NT2/D1 (cell line): Measurements from ENCODE around the gene HIGD1C.

Source experiments
- DNase-seq: peaks from one replicate; pipeline ENCODE4 v3.0.0-alpha.2; 2011; ENCODE audit warnings: low read depth, low spot score
- H3K27me3 ChIP-seq: 2 replicates; pipeline ENCODE4 v1.6.0; 2011; ENCODE audit warnings: mild to moderate bottlenecking; ENCODE audit not compliant: insufficient read length, insufficient read depth
- H3K36me3 ChIP-seq: 2 replicates; pipeline ENCODE4 v1.6.1; 2011; ENCODE audit warnings: mild to moderate bottlenecking, low read length, mixed read lengths; ENCODE audit not compliant: insufficient read depth, insufficient read length
- H3K4me1 ChIP-seq: 2 replicates; pipeline ENCODE4 v1.5.1; 2011; ENCODE audit not compliant: insufficient read depth, insufficient read length
- H3K4me3 ChIP-seq: 2 replicates; pipeline ENCODE4 v1.5.1; 2011; ENCODE audit warnings: low read depth; ENCODE audit not compliant: insufficient read length
- H3K9ac ChIP-seq: 2 replicates; pipeline ENCODE4 v1.6.0; 2011; ENCODE audit warnings: low read depth; ENCODE audit not compliant: insufficient read length
- H3K9me3 ChIP-seq: 2 replicates; pipeline ENCODE4 v1.5.1; 2011; ENCODE audit warnings: mild to moderate bottlenecking, low read length; ENCODE audit not compliant: insufficient read depth
- SUZ12 ChIP-seq: IDR thresholded peaks from 2 replicates; pipeline ENCODE4 v1.6.1; 2011; ENCODE audit not compliant: insufficient read length, insufficient read depth; ENCODE audit errors: extremely low read depth
- YY1 ChIP-seq: IDR thresholded peaks from 2 replicates; pipeline ENCODE4 v1.6.1; 2011; ENCODE audit not compliant: insufficient read length, insufficient read depth
- ZNF274 ChIP-seq: IDR thresholded peaks from 2 replicates; pipeline ENCODE4 v1.6.1; 2011; ENCODE audit warnings: mild to moderate bottlenecking, low read depth, low read length

Gene HIGD1C

DNA sequence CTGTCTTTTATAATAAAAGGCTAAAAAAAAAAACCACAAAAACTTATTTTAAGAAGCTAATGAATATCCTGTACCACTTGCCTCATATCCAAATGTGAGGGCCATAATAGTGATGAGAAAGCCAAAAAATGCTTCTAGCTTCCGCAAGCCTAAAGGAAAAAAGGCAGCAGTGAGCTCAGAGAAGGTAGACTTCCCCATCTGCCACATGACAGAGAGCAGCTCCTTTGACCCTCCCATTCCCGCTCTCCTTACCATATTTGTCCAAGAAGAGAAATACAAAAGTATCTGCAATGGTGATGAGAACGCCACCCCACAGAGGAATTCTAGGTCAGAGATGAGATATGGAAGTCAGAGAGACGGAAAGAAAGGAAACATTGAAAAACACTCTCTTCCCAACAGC lies 46.7 kb downstream of the HIGD1C start:
- DNase-seq = no peak
- peaks cover 64% of the 10 kb centered on the region for H3K36me3 ChIP-seq
- no peak overlapping the region for H3K4me3 ChIP-seq
- no peaks in the 10 kb centered on the region for H3K9me3 ChIP-seq
- H3K9ac ChIP-seq = no peak overlapping the region
- no peaks in the 10 kb centered on the region for H3K27me3 ChIP-seq
- no peaks in the 10 kb centered on the region for H3K4me1 ChIP-seq
- TF ChIP-seq SUZ12 = no peak
- TF ChIP-seq YY1 = no peak
- TF ChIP-seq ZNF274 = no peak

DNA sequence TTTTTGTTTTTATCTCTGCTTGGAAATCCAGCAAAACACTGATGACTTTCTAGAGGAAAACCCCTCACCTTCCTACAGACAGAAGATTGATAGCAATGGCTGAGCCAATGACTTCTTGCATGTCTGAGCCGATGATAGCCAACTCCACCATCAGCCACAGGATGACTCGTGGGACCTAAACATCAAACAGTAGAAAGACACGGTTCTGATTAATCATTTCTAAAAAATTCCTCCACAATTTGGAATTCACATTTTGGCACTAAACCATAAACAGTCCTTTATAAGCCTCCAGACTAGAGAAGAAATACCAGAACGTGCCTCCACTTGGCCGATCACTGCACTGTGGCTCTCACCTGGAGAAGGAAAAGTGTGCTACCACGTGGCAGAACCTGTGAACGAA lies 47.9 kb downstream of the HIGD1C start:
- H3K4me3 ChIP-seq = no peak overlapping the region
- no peaks in the 10 kb centered on the region for H3K9me3 ChIP-seq
- DNase-seq = no peak
- no peak overlapping the region for H3K9ac ChIP-seq
- no peak for TF ChIP-seq ZNF274
- TF ChIP-seq SUZ12 = no peak
- TF ChIP-seq YY1 = no peak
- no peaks in the 10 kb centered on the region for H3K4me1 ChIP-seq
- peaks cover 63% of the 10 kb centered on the region for H3K36me3 ChIP-seq
- no peaks in the 10 kb centered on the region for H3K27me3 ChIP-seq

DNA sequence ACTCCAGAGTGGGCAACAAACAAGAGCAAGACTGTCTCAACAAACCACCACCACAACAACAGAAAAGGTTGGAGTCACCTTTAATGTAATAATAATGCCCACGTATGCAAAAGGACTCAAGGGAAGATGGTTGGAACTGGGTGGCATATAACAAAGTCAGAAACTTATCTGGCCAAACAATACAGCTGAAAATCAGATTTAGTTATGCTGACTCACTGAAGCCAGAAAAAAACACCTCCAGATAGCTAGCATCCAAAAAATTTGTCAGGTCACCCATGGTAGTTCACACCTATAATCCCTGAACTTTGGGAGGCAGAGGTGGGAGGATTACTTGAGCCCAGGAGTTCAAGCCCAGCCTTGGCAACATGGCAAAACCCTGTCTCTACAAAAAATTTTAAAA lies 49.5 kb downstream of the HIGD1C start:
- H3K36me3 ChIP-seq = peaks cover 57% of the 10 kb centered on the region
- no peak for DNase-seq
- no peaks in the 10 kb centered on the region for H3K9me3 ChIP-seq
- H3K4me1 ChIP-seq = no peaks in the 10 kb centered on the region
- H3K4me3 ChIP-seq = no peak overlapping the region
- TF ChIP-seq ZNF274 (no peak), SUZ12 (no peak), YY1 (no peak)
- H3K9ac ChIP-seq = no peak overlapping the region
- no peaks in the 10 kb centered on the region for H3K27me3 ChIP-seq

DNA sequence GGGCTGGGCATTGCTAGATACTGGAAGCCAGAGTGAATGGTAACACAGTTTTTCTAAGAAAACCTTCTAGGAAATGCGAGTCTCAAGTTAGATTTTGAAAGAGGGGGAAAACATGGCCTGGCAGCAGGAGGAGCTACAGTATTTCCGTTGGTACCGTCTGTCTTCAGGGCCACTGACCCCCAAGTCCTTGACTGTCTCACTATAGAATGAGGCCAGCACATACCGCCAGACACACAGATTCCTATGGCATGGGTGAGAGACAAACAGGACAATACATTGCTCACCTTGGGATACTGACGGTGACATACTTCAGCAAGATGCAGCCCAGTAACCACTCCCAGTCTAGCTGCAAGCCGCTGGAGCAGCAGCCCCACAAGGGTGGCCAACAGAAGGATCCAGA lies 52.2 kb downstream of the HIGD1C start:
- Histone ChIP-seq H3K4me1 (no peaks in the 10 kb centered on the region), H3K9ac (no peak overlapping the region), H3K4me3 (no peak overlapping the region), H3K9me3 (no peaks in the 10 kb centered on the region), H3K36me3 (peaks cover 56% of the 10 kb centered on the region), H3K27me3 (no peaks in the 10 kb centered on the region)
- no peak for TF ChIP-seq ZNF274
- no peak for TF ChIP-seq YY1
- DNase-seq = no peak

DNA sequence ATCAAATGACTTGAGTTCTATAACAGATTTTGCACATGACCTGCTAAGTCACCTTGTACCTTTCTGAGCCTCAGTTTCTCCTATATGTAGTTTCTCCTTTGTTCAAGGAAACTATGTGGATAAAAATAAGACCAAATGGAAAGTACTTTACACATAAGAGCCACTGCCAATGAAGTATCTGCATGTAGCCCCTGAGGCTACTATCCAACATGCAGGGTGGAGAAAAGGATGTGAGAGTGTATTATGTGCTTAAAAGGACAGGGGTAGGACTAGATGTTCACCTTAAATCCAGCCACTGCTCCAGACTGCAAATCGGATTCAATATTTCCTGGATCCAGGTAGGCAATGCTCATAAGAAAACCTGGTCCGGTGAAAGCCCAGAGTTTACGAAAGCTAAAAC lies 52.7 kb downstream of the HIGD1C start:
- H3K27me3 ChIP-seq = no peaks in the 10 kb centered on the region
- H3K9ac ChIP-seq = no peak overlapping the region
- no peak for TF ChIP-seq SUZ12
- TF ChIP-seq YY1 = no peak
- TF ChIP-seq ZNF274 = no peak
- H3K9me3 ChIP-seq = no peaks in the 10 kb centered on the region
- no peak overlapping the region for H3K4me3 ChIP-seq
- no peaks in the 10 kb centered on the region for H3K4me1 ChIP-seq
- no peak for DNase-seq
- H3K36me3 ChIP-seq = peaks cover 53% of the 10 kb centered on the region

DNA sequence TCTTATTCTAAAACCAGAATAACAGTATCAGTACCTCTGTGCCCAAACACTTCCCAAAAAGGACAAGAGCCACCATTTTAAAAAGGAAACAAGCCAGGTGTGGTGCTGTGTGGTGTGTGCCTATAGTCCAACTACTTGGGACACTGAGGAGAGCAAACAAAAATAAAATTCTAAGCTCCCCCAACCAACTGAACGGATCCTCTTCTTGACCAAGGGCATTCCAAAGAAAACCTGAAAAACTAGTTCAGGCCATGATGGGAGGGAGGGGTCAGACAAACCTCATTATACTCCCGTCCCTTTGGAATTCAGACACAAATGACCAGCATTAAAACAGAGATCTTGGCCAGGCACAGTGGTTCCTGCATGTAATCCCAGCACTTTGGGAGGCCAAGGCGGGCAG lies 53.3 kb downstream of the HIGD1C start:
- Histone ChIP-seq H3K36me3 (peaks cover 47% of the 10 kb centered on the region), H3K4me1 (no peaks in the 10 kb centered on the region), H3K9ac (no peak overlapping the region), H3K27me3 (no peaks in the 10 kb centered on the region), H3K9me3 (no peaks in the 10 kb centered on the region), H3K4me3 (no peak overlapping the region)
- no peak for TF ChIP-seq YY1
- TF ChIP-seq SUZ12 = no peak
- DNase-seq = no peak

DNA sequence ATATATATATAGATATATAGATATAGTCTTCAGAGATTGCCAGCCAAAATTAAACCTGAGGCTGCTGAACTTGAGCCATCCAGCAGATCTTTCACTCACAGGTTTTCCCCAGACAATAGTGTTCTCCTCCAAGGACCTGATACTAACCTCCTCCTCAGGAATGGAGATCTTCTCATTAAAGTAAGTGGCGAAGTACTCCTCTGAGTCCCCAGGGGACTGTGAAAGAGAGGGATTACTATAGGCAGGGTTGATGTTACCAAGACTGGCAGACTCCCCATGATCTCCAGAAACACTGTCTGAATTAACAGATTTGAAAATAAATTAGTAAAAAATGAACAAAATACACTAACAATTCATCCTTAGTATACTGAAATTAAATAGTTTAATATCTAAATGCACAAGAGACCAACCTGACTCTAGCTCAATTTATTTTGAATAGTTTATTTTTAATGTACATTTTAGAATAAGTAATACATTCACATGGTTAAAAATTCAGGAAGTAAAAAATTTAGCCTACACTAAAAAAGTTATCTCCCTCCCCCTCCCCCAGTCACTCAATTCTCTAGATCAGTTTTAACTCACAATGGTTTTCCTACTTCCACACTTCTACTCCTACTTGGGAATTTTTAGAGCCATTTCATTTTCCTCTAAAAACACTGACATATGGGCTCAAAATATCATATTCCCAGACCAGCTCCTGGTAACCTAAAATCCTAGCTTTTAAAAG lies 56.1 kb downstream of the HIGD1C start:
- no peaks in the 10 kb centered on the region for H3K9me3 ChIP-seq
- no peak for DNase-seq
- TF ChIP-seq ZNF274 (no peak), SUZ12 (no peak), YY1 (no peak)
- H3K4me3 ChIP-seq = no peak overlapping the region
- H3K36me3 ChIP-seq = peaks cover 36% of the 10 kb centered on the region
- H3K27me3 ChIP-seq = no peaks in the 10 kb centered on the region
- no peaks in the 10 kb centered on the region for H3K4me1 ChIP-seq
- no peak overlapping the region for H3K9ac ChIP-seq

DNA sequence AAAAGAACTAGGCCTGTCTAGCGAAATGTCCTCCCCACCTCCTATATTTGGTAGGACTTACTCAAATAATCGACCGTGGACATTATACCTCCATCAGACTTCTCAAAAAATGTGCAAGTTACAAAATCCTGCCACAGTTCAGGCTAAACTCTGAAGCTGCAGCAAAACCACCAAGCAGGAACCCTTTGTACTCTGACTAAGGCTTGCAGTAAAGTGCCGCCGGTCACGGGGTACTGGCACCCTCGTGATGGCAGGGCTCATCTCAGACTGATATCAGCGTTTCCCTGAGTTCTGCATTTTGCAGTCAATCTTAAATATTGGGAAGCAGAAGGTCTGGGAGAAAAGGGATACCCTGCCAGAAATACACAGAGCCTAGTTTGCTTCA lies 56.7 kb downstream of the HIGD1C start:
- Histone ChIP-seq H3K4me3 (no peak overlapping the region), H3K9ac (no peak overlapping the region), H3K27me3 (no peaks in the 10 kb centered on the region), H3K4me1 (no peaks in the 10 kb centered on the region), H3K36me3 (peaks cover 36% of the 10 kb centered on the region), H3K9me3 (no peaks in the 10 kb centered on the region)
- DNase-seq = no peak
- TF ChIP-seq SUZ12 = no peak
- TF ChIP-seq ZNF274 = no peak
- TF ChIP-seq YY1 = no peak
